ENCODE results near the gene DEFB131B. TPM values are rescaled to one million over a fixed set of nuclear protein-coding genes. Genes with fewer than 3 reads are reported as not detected.
"Not testable (repeated sequence)": the region's sequence is repeated elsewhere in the genome, so short reads cannot be mapped to it uniquely, and the experiment has no call there.

DEFB131B gene
- not detected in 2 replicates for total RNA-seq

- not testable (repeated sequence) for DNase-seq (ENCODE audit: extremely low read depth, low read depth, low spot score)
These were observed at the start of gene DEFB131B for GRCh38 chr11:71878059-71878458. TSS of gene DEFB131B (plus strand) at chr11:71878453. CDS start at chr11:71878453, 0 bp downstream.

GRCh38 chr11:71829247-71829646 lies 49.0 kb upstream of the DEFB131B start:
- not testable (repeated sequence) for DNase-seq (ENCODE audit: extremely low read depth, low read depth, low spot score)

- DNase-seq (ENCODE audit: extremely low read depth, low read depth, low spot score) = not testable (repeated sequence)
These were observed 48.6 kb upstream of the DEFB131B start for GRCh38 chr11:71829686-71830085.

GRCh38 chr11:71832811-71833210 lies 45.4 kb upstream of the DEFB131B start, which contains the start of gene DEFB108B:
TSS of gene DEFB108B (plus strand) at chr11:71833200. CDS start at chr11:71833200, 0 bp downstream.
- DNase-seq (ENCODE audit: extremely low read depth, low read depth, low spot score) = not testable (repeated sequence)

- not testable (repeated sequence) for DNase-seq (ENCODE audit: extremely low read depth, low read depth, low spot score)
These were observed 35.5 kb upstream of the DEFB131B start for GRCh38 chr11:71842720-71843119.

GRCh38 chr11:71843355-71843754 lies 34.9 kb upstream of the DEFB131B start:
- DNase-seq (ENCODE audit: extremely low read depth, low read depth, low spot score) = not testable (repeated sequence)

- DNase-seq (ENCODE audit: extremely low read depth, low read depth, low spot score) = no peak
These were observed 34.4 kb upstream of the DEFB131B start for GRCh38 chr11:71843858-71844257.

GRCh38 chr11:71853895-71854294 lies 24.4 kb upstream of the DEFB131B start:
- DNase-seq (ENCODE audit: extremely low read depth, low read depth, low spot score) = not testable (repeated sequence)

GRCh38 chr11:71855880-71856279 lies 22.4 kb upstream of the DEFB131B start:
- not testable (repeated sequence) for DNase-seq (ENCODE audit: extremely low read depth, low read depth, low spot score)

GRCh38 chr11:71860835-71861234 lies 17.4 kb upstream of the DEFB131B start:
- not testable (repeated sequence) for DNase-seq (ENCODE audit: extremely low read depth, low read depth, low spot score)

GRCh38 chr11:71863978-71864627 lies 14.2 kb upstream of the DEFB131B start:
- DNase-seq (ENCODE audit: extremely low read depth, low read depth, low spot score) = peak; percentile 29

GRCh38 chr11:71867209-71867608 lies 11.0 kb upstream of the DEFB131B start:
- DNase-seq (ENCODE audit: extremely low read depth, low read depth, low spot score) = not testable (repeated sequence)

GRCh38 chr11:71869931-71870330 lies 8.3 kb upstream of the DEFB131B start:
- not testable (repeated sequence) for DNase-seq (ENCODE audit: extremely low read depth, low read depth, low spot score)

- not testable (repeated sequence) for DNase-seq (ENCODE audit: extremely low read depth, low read depth, low spot score)
These were observed 7.6 kb upstream of the DEFB131B start for GRCh38 chr11:71870661-71871060.

- DNase-seq (ENCODE audit: extremely low read depth, low read depth, low spot score) = not testable (repeated sequence)
These were observed 2.0 kb upstream of the DEFB131B start for GRCh38 chr11:71876262-71876661.

GRCh38 chr11:71885806-71886205 lies 7.6 kb downstream of the DEFB131B start:
- not testable (repeated sequence) for DNase-seq (ENCODE audit: extremely low read depth, low read depth, low spot score)

GRCh38 chr11:71888335-71889010 lies 10.2 kb downstream of the DEFB131B start:
- DNase-seq (ENCODE audit: extremely low read depth, low read depth, low spot score) = not testable (repeated sequence)

GRCh38 chr11:71889181-71889872 lies 11.1 kb downstream of the DEFB131B start:
- not testable (repeated sequence) for DNase-seq (ENCODE audit: extremely low read depth, low read depth, low spot score)

- no peak for DNase-seq (ENCODE audit: extremely low read depth, low read depth, low spot score)
These were observed 17.7 kb downstream of the DEFB131B start for GRCh38 chr11:71895961-71896360.

GRCh38 chr11:71901137-71901536 lies 22.9 kb downstream of the DEFB131B start:
- not testable (repeated sequence) for DNase-seq (ENCODE audit: extremely low read depth, low read depth, low spot score)

GRCh38 chr11:71908218-71908617 lies 30.0 kb downstream of the DEFB131B start:
- DNase-seq (ENCODE audit: extremely low read depth, low read depth, low spot score) = no peak

Measured in glomerular endothelial cell (primary cell).